ENCODE measurements around the gene CPLX4.
A peak's percentile ranks its signal among the peaks of the same experiment; 100 is the strongest.
"Not testable (repeated sequence)": the region's sequence is repeated elsewhere in the genome, so short reads cannot be mapped to it uniquely, and the experiment has no call there.

Gene CPLX4

GRCh38 chr18:59268721-59269562, 49.5 kb downstream of the CPLX4 start:
- peak; percentile 41 to 53 for DNase-seq

- no peak for DNase-seq
Measured at GRCh38 chr18:59268127-59268720, 50.2 kb downstream of the CPLX4 start.

- no peak for DNase-seq
Measured at GRCh38 chr18:59267503-59268126, 50.8 kb downstream of the CPLX4 start.

DNA sequence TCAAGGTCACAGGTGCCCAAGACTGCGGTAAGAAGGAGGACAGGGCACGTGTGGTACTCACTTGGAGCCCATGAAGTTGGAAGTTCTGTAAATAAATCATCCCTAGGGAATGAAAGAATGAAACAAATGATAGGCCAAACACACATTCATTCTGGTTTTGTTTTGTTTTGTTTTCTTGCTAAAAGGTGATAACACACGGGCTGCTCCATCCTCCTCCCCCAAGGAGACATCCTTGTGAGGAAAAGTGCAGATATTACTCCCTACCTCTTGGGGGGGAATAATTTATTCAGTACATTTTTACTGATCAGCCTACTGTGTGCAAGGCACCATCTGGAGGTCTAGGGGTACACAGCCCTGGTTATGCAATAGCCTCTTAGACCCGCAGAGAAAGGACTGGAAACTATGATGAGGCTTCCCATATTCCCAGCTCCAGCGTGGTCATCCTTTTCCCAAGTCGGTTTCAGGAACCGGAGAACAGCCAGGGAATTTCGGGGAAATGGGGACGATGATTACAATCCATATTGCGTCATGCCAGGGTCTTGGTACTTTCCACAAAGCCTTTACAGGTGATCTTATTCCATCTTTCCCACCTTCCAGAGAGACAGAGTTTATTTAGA, 51.5 kb downstream of the CPLX4 start:
- no peak for DNase-seq

GRCh38 chr18:59266459-59266858, 52.0 kb downstream of the CPLX4 start:
- no peak for DNase-seq

DNA sequence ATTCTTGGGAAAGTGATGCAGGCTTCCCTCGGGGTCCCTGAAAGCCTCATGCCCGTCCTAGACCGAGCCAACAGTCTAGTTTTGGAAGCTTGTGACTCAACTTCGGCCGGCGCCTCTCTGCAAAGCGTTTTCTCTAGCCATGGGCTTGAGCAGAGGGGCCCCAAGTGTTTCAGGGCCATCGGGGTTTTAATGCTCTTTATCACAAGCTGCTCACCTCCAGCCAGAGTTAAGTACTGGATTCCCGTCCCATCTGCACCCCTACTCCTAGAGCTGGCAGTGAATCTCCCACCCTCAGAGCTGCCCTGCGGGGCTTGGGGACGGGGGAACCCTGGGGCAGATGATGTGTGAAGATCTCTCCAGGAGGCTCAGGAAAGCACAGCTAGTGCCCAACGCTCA, 52.5 kb downstream of the CPLX4 start:
- no peak for DNase-seq

GRCh38 chr18:59265246-59265973, 53.0 kb downstream of the CPLX4 start:
- DNase-seq = peak in 1 of 2 donors; percentile 40

- no peak for DNase-seq
Measured at GRCh38 chr18:59264651-59265245, 53.7 kb downstream of the CPLX4 start.

DNA sequence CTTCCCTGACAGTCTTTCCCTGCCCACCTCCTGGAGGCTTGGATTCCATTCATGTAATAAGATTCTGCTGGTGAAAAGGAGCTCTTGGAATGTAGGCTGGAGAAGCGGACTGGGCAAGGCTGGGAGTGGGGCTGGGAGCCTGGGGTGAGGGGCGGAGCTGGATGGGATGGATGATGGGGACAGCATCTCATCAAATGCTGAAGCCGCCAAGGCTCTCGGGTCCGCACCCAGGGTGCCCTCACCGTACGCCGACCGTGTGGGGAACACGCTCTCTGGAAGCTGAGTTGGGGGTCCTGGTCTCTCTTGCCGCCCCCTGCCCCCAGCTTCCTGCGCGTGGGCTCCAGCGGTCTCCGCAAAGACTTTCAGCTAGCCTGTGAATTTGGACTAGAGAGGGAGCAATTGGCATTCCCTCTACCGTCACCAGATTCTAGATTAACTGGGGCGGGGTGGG, 54.3 kb downstream of the CPLX4 start:
- no peak for DNase-seq

- no peak for DNase-seq
Measured at GRCh38 chr18:59263661-59264060, 54.8 kb downstream of the CPLX4 start.

DNA sequence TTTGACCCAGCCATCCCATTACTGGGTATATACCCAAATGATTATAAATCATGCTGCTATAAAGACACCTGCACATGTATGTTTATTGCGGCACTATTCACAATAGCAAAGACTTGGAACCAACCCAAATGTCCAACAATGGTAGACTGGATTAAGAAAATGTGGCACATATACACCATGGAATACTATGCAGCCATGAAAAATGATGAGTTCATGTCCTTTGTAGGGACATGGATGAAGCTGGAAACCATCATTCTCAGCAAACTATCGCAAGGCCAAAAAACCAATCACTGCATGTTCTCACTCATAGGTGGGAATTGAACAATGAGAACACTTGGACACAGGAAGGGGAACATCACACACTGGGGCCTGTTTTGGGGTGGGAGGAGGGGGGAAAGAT, 56.2 kb downstream of the CPLX4 start:
- not testable (repeated sequence) for DNase-seq

- not testable (repeated sequence) for DNase-seq
Measured at GRCh38 chr18:59261842-59262241, 56.6 kb downstream of the CPLX4 start.

GRCh38 chr18:59255491-59255890, 63.0 kb downstream of the CPLX4 start:
- not testable (repeated sequence) for DNase-seq

GRCh38 chr18:59249199-59249774, 69.2 kb downstream of the CPLX4 start:
- DNase-seq = no peak

DNA sequence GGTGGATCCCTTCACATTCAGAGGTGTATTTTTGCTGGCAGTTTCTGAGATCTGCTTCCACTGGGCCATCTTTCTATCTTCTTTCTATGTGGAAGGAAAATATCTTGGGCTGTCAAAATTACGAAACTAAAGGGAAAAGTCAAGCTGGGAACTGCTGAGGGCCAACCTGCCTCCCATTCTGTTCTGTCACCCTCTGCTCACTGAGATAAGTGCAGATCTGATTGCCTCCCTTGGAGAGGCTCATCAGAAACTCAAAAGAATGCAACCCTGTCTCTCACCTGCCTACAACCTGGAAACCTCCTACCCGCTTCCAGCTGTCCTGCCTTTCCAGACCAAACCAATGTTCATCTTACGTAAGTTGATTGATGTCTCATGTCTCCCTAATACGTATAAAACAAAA, 71.7 kb downstream of the CPLX4 start:
- DNase-seq = no peak

Data from stimulated activated CD4-positive, alpha-beta T cell treated with anti-CD3 and anti-CD28 coated beads, Interleukin-2, amount 100 ng/mL, for 48 hours (primary cell).